AG04449 (cell line): ENCODE data around the gene EXT2.

Source experiments
- CTCF ChIA-PET: fragments of 350-600 bp; formaldehyde crosslinking; extraction: SDS; loops from one replicate; lab custom pipeline; 2021; ENCODE audit warnings: antibody characterized with exemption; lab: Yijun Ruan, JAX
- POLR2A ChIA-PET: fragments of 400-600, 350-600 bp; formaldehyde crosslinking; extraction: SDS; loops from one replicate; lab custom pipeline; 2020; ENCODE audit warnings: antibody characterized with exemption, inconsistent platforms; lab: Yijun Ruan, JAX
- DNase-seq: peaks from one replicate; pipeline ENCODE4 v3.0.0-alpha.2; 2010; ENCODE audit warnings: low read depth, low spot score
- H3K4me3 ChIP-seq: 2 replicates; pipeline ENCODE4 v1.5.1; 2011; ENCODE audit warnings: low read depth, mild to moderate bottlenecking, control low read depth, low read length
- TF ChIP-seq, protein P1 (sequence below): IDR thresholded peaks from one replicate; pipeline ENCODE4 v1.5.1; 2011; ENCODE audit warnings: mild to moderate bottlenecking, moderate library complexity, low read length, control low read depth, inconsistent platforms; ENCODE audit not compliant: insufficient read depth; ENCODE audit errors: missing control alignments

EXT2 gene

DNA sequence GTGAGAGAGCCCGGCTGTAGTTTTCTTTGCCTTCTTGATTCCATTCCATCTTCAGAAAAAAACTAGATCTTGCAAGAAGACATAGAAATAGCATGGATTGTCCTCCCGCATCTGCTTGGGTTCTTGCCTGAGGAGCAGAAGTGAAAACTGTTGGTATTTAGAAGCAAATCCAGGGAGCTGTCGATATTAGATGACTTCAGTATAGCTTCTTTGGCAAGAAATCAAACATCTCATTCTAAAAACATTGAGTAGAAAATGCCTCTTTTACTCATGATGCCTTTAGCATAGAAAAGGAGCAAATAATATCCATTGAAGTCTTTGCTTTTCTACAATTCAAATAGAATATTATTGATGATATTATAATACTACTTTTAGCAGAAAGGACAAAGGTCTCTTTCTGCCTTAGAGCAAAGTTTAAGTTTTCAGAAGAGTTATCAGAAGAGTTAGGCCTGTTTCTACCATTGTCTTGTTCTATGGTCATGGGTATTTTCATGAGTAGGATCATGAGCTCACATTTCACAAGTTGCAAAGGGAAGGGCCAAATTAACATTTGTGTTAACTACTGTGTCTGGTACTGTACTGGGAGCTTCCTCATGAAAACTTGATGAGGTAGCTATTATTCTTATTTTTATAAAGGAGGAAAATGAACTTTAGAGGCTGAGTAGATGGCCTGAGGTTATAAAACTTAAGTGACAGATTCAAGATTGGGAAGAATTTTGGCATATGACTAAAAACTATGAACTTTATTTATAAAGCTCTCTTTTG, 49.7 kb downstream of the EXT2 start:
- H3K4me3 ChIP-seq: no peak overlapping the region
- CTCF ChIA-PET: interaction anchor here (0.7 to 3.2 kb wide), 6 partner anchors 9 to 394 kb away, joined by 3 to 9 read pairs (median 4); partner anchors contain the start of gene EXT2
- DNase-seq: no peak
- POLR2A ChIA-PET: no interaction called here
- TF ChIP-seq, protein P1, sequence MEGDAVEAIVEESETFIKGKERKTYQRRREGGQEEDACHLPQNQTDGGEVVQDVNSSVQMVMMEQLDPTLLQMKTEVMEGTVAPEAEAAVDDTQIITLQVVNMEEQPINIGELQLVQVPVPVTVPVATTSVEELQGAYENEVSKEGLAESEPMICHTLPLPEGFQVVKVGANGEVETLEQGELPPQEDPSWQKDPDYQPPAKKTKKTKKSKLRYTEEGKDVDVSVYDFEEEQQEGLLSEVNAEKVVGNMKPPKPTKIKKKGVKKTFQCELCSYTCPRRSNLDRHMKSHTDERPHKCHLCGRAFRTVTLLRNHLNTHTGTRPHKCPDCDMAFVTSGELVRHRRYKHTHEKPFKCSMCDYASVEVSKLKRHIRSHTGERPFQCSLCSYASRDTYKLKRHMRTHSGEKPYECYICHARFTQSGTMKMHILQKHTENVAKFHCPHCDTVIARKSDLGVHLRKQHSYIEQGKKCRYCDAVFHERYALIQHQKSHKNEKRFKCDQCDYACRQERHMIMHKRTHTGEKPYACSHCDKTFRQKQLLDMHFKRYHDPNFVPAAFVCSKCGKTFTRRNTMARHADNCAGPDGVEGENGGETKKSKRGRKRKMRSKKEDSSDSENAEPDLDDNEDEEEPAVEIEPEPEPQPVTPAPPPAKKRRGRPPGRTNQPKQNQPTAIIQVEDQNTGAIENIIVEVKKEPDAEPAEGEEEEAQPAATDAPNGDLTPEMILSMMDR: no peak

DNA sequence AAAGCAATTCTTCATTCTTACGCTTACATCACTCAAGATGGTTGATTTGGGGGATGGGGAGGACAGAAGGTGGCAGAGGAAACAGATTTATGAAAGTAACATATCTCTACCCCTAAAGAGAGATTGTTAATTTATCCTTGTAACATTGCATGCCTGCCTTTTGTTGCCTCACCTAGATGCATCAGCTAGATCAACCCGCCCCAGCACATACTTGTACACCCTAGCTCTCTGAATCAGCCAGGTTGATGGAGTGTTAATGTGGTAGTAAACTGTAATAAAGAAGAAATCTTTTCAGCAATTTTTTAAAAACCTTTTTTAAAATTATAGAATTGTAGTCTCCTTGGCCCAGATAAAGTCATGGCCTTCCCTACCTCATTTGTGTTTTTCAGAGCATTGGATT, 51.5 kb downstream of the EXT2 start:
- ChIA-PET POLR2A (no interaction called here), CTCF (interaction anchor here (1.5 kb wide), 1 partner anchor 9 kb away, joined by 5 read pairs; no protein-coding TSS in a partner anchor)

DNA sequence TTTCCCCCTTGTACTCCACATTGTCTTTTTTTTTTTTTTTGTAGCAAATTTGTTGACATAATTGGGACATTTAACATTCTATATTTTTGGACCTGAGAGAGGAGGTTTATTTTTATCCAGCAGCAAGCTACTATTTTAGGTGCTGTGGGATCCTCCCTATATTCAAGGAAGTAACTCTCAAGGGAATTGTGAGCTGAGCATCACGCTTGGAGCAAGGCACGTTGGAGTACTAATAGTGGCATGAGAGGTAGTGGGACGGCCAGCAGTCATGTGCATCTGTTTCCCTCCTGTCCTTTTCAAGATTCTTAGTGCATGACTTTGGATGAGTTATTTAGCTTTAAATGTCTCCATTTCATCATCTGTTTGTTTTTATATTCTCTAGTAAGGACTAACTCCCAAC, 52.3 kb downstream of the EXT2 start:
- ChIA-PET CTCF (interaction anchor here (1.2 to 1.5 kb wide), 2 partner anchors 9 to 14 kb away, joined by 5 read pairs; no protein-coding TSS in a partner anchor), POLR2A (no interaction called here)
- DNase-seq: no peak
- TF ChIP-seq, protein P1: no peak
- no peak overlapping the region for H3K4me3 ChIP-seq

More for the DNA sequence above, 51.5 kb downstream of the EXT2 start:
- no peak for DNase-seq
- TF ChIP-seq, protein P1: no peak
- H3K4me3 ChIP-seq: no peak overlapping the region

DNA sequence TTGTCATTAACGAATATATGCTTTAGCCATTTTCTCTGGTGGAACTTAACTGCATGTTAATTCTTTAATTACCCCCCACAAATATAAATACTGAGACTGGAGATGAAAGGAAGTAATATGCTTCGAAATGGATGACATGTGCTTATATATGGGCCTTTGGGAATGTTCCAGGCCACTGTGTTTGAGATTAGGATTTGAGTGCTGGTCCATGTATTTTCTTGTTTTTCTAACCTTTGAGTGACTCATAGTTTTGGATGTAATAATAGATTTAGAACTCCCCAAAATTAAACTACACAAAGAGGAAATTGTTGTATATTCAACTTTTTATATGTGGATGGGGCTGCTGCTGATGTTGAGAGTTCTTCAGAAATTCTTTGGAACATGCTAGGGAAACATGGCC, 54.2 kb downstream of the EXT2 start:
- POLR2A ChIA-PET: no interaction called here
- CTCF ChIA-PET: interaction anchor here (1.4 to 2.0 kb wide), 2 partner anchors 16 to 55 kb away, joined by 3 to 10 read pairs; partner anchors contain the start of gene EXT2
- TF ChIP-seq, protein P1: no peak
- no peak for DNase-seq
- no peak overlapping the region for H3K4me3 ChIP-seq

DNA sequence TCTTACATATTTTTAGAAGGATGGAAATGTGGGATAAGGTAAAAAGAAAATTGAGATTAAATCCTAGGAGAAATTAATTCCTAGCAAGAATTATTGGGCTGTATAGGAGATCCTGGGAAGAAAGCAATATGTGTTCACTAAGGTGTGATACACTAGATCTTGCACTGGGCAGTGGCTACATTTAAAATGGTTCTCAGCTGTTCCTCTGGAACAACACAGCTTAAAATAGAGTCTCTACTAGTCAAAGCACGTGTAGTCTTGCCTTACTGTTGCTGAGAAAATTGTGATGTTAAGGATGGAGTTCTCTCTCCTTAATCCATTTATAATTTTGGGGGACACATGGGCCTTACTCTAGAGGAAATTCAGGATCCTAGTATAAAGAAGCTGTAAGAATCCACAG, 54.9 kb downstream of the EXT2 start:
- CTCF ChIA-PET: interaction anchor here (1.0 to 2.0 kb wide), 2 partner anchors 16 to 55 kb away, joined by 5 to 10 read pairs; partner anchors contain the start of gene EXT2
- TF ChIP-seq, protein P1: no peak
- POLR2A ChIA-PET: no interaction called here
- no peak for DNase-seq
- no peak overlapping the region for H3K4me3 ChIP-seq

DNA sequence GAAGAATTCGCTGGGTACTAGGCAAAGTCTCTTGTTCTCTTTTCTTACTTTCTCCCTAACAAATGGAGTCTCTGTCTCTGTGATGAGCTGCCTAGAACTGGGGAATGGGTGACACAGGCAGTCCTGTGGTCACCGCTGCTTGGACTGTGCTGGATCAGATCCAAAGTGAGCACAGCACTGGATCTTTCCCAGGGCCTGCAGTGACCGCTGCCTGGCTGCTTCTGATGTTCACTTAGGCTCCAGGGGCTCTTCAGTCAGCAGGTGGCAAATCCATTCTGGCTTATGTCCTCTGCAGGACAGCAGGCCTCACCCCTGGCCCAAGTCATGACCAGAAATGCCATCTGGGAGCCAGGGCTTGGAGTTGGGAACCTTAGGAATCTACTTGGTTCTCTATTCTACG, 61.5 kb downstream of the EXT2 start:
- CTCF ChIA-PET: interaction anchor here (1.0 to 3.3 kb wide), 2 partner anchors 23 to 129 kb away, joined by 3 to 12 read pairs; no protein-coding TSS in a partner anchor
- no peak for DNase-seq
- POLR2A ChIA-PET: no interaction called here
- no peak overlapping the region for H3K4me3 ChIP-seq
- TF ChIP-seq, protein P1: no peak
